DMS53 treated with DMSO at 0.1 percent for 48 hours (cell line): Measurements from ENCODE around the gene COTL1.
"Not testable (repeated sequence)": the region's sequence is repeated elsewhere in the genome, so short reads cannot be mapped to it uniquely, and the experiment has no call there.

ENCODE experiments used
- DNase-seq: peaks from one replicate; lab custom pipeline; 2025; ENCODE audit not compliant: unreplicated experiment; lab: John Stamatoyannopoulos, UW

COTL1 gene

GRCh38 chr16:84643674-84644073 lies 25.8 kb upstream of the COTL1 start:
- no peak for DNase-seq

DNA sequence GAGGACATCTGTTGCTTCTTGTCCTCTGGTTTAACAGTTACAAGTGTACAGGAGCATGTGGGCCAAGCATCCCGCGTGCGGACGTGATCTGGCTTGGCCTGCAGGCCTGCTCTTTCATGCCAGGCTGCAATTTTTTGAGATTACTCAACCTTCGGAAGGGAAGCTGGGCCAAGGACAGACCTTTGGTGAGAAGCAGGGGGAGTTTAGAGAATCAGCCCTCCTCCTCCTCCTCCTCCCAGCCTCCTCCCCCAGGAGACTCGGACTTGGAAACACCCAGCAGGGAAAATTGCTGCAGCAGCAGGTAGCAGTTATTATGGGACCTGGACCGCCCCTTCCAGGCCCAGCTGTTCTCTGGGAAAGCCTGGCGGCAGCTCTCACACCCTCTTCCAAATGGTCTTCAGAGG lies 25.3 kb upstream of the COTL1 start:
- no peak for DNase-seq

DNA sequence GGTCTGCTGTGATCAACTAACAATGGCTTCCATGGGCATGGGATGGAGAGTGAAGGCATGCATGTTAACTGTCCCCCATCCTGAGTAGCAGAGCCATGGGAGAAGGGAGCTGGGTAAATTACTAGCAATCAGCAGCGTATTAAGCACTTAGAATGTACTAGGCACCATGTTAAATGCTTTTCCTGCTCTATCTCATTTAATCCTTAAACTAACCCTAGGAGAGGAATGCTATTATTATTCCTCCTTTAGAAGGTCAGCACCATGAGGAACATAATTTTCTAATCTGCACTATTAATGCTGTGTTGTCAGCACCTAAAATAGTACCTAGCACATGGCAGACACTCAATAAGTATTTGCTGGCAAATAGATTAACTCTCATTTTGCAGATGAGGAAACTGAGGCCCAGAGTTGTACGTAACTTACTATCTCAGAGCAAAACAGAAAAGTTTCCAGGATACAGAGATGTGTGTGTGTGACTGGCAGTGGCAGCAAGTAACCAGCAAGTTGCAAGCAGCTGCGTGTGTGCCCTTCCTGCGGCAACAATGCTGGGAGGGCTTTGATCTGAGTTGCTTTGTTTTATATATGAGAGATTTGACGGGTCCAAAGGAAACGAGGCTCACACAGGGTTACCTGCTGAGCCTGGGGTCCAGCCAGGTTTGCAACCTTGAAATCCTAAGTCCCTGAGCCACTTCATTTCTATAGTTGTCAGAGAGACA lies 23.9 kb upstream of the COTL1 start:
- no peak for DNase-seq

DNA sequence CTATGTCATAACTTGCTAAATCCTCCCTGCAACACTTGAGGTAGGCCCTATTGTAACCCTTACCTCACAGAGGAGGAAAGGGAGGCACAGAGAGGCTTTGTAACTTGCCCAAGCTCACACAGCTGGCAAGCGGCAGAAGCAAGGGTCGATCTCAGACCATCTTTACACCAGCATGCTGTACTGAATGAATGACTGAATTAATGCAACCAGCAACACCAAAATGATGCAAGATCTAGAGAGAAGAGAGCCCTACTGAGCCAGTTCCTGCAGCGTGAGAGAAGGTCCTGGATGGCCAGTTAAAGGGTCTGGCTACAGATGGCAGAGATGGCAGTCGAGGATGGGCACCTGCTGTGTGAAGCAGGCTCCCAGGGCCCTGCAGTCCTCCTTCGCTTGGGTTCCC lies 22.3 kb upstream of the COTL1 start:
- no peak for DNase-seq

GRCh38 chr16:84638231-84638806 lies 20.4 kb upstream of the COTL1 start:
- DNase-seq, result no peak

- DNase-seq, result no peak
Measured at GRCh38 chr16:84637709-84638108, 19.8 kb upstream of the COTL1 start.

GRCh38 chr16:84635702-84636101 lies 17.8 kb upstream of the COTL1 start:
- DNase-seq, result no peak

GRCh38 chr16:84633622-84634021 lies 15.7 kb upstream of the COTL1 start:
- no peak for DNase-seq

DNA sequence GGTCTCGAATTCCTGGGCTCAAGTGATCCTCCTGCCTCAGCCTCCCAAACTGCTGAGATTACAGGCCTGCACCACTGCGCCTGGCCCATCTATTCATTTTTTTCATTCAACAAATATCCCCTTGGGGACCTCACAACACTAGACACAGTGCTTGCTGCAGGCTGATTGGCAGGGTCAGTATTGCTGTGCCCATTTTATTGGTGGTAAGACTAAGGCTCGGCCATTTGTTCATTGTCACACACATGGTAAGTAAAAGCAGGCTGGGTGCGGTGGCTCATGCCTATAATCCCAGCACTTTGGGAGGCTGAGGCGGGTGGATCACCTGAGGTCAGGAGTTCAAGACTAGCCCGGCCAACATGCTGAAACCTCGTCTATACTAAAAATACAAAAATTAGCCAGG lies 15.0 kb upstream of the COTL1 start:
- DNase-seq, result not testable (repeated sequence)

DNA sequence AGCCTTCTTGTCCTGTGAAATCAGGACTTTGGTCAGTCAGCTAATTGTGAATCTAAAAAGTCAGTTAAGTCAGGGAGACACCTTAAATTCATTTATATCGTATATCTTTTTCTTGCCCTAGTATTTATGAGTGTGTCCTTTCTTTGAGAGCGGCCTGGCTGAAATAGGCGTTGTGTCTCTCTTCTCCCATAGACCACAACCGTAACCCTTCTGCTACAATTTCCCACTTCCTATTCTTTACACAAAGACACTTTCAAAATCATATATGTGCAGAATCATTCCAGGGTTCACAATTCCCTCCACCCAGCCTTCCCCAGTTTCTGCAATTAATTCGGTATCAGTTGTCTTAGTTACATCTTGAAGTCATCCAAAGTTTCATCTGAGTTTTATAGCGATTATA lies 14.0 kb upstream of the COTL1 start:
- no peak for DNase-seq

GRCh38 chr16:84631153-84631466 lies 13.2 kb upstream of the COTL1 start:
- no peak for DNase-seq

- no peak for DNase-seq
Measured at GRCh38 chr16:84630446-84631152, 12.7 kb upstream of the COTL1 start.

DNA sequence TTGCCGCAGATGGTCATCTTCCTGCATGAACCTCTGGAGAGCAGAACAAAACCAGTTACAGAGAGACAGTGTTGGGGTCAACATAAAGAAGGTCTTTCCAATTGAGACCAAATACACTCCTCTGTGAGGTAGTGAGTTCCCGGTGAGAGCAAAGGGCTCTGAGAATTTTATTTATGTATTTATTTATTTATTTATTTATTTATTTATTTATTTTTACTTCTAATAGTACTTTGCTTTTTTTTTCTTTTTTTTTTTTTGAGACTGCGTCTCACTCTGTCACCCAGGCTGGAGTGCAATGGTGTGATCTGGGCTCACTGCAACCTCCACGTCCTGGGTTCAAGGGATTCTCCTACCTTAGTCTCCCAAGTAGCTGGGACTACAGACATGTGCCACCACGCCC lies 12.1 kb upstream of the COTL1 start:
- DNase-seq, result no peak

DNA sequence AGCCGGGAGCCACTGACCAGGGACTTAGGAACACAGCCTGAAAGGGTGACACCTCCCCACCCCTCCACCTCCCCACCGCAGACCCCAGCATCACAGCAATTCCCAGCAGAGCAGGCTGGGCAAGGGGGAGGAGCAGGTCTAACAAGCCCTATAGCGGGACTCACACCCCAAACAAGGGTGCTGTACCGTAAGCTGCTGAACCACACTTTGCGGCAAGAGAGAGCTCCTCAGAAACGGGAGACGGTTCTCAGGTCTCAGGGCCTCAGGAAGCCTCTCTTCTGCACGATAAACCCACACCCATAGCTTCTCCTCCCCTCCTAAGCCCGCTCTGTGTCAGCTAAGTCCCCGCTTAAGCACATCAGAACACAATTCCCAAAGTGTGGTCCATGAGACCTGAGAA lies 11.7 kb upstream of the COTL1 start:
- no peak for DNase-seq

- no peak for DNase-seq
Measured at GRCh38 chr16:84628226-84628731, 10.4 kb upstream of the COTL1 start.

DNA sequence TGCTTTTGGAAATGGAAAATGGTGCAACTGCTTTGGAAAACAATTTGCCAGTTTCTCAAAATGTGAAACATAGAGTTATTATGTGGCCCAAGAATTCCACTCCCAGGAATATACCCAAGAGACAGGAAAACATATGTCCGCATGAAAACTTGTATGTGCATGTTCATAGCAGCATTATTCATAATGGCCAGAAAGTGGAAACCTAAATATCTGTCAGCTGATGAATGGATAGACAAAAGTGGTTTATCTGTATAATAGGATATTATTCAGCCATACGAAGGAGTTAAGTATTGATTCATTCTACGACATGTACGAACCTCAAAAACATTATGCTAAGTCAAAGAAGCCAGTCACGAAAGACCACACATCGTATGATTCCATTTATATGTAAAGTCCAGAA lies 7.7 kb upstream of the COTL1 start:
- DNase-seq, result no peak

GRCh38 chr16:84620913-84621312 lies 3.0 kb upstream of the COTL1 start:
- DNase-seq, result not testable (repeated sequence)

DNA sequence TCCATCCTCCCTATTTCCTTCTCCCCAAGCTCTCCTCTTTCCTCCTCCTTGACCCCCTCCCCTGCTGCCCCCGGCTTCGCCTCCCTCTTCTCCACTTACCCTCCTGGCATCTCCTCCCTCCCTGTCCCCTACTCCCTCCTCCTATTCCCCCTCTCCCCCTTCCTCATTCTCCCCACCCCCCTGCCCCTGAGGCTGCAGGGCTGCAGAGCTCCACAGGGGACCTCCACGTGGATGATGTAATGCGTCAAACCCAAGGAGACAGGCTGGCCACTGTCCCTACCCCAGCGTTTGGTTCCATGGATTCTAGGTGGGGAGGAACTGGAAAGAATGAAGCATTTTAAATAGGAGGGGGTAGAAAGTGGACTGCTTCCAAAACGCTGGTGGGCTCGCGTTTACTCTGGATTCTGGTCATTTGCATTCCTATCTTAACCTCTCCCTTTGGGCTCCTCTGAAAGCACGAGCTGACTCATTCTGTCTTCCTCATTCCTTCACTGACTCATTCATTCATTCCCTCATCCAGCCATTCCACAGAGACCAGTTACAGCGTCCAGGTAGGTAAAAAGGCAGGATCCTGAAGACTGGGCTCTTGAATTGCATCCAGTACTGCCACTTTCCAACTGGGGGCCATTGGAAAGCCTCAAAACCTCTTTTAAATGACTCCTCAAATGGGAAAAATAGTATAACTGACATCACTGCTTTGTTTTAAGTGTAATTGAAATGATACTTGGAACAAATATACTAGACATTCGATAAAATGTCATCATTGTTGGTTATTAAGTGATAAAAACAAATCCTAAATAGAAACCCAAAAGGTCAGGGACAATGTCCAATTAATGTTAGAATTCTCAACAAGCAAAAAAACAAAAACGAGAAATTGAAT lies 943 bp upstream of the COTL1 start:
- DNase-seq, result no peak

DNA sequence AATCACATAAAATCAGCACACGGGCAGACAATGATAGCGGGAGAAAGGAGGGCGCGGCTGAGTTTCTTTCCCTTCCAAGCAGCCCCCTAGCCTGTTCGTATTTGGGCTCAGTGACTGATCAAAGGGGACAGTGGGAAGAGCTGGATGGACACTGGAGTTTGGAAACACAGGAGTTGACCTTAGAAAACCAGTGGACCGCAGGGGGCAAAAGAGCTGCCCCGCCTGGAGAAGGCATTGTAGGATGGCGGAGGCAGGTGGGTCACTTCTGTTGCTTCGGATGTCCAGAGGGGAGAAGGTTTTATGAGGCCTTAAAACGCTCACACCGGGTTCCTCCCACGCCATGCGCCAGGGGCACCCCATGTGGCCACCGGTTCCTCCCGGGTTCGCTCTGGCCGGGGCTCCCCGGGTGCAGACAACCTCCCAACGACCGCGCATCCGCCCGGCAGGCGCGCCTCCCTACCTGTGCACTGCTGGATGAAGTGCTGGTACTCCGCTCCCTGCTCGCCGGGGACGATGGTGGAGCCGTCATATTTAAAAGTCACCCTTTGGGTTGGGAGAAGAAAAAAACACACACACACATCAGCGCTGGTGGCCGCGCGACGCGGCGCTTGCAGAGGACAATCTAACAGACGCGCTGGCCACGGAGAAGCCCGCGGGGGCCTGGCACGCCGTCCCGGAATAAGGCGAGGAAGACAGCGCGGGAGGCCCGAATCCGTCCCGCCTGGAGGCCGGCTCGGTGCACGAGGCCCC lies 662 bp downstream of the COTL1 start:
- no peak for DNase-seq

DNA sequence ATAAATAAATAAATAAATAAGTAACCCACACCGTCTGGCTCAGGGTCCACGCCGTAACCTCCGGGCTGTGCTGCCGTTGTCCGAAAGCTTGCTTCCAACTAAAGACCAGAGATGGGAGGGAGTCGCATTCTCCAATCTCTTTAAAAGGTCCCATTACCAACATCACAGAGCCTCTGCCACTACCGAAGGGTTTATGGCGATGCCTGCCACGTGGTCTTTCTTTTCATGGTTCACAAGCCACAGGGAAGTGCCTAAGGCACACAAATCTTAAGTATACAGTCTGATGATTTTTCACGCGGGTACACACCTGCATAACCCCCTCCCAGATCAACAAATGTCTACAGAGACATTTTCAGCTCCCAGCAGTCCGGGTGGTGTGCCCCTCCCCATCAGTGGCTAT lies 1.4 kb downstream of the COTL1 start:
- DNase-seq, result no peak
